ENCODE measurements around the gene MDFI. TPM values are rescaled to one million over a fixed set of nuclear protein-coding genes. Genes with fewer than 3 reads are reported as not detected.

The MDFI gene
- total RNA-seq, 2 donors from 2014 or later, result 4.9 to 6.7 TPM

DNA sequence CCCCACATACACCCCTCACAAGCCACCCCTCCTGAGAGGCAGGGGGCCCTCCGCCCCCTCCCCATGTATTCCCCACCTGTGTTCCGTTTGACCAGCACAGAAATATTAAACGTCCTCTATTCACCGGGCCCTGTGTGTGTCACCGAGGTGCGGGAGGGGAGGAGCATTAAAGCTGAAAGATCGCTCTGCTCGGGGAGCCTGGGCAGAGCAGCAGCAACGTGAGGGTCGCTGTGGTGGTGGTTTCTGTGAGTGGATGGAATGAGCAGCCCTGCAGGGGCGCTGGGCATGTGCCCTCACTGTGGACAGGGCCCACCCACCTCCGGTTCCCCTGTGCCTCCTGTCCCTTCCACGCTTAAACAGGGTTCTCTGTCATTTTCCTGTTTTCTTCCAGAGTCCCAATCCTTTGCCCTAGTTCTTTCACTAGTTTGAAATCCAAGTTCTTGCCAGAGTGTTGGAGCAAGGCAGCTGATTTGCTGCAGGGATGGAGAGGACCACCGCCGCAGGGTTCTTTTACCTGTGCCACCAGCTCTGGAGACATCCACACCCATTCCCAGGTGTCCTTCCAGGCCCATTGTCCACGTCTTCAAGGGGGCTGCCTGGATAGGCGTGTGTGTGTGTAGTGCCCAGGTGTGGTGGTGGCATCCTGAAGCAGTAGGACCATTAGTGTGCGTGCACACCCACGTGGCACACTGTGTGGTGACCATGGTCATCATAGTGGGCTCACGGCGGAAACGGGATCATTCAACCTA lies 37.6 kb upstream of the MDFI start:
- WGBS, 2 donors, result 86 to 91% methylated on average over 17 to 22 of the region's 22 CpGs
- Histone ChIP-seq H3K27ac (no peak overlapping the region), H3K4me1 (peaks cover 9% of the 10 kb centered on the region), H3K36me3 (replicated peaks in 1 of 2; ENCODE audit: insufficient read depth in 1 of 2, low read depth in 2 of 2) (peaks cover 0 to 4% of the 10 kb centered on the region in 2 donors), H3K4me3 (no peak overlapping the region), H3K27me3 (no peaks in the 10 kb centered on the region), H3K9me3 (no peaks in the 10 kb centered on the region)
- no peak for TF ChIP-seq POLR2A (IDR thresholded peaks at IDR 0.05)
- DNase-seq, result no peak
- intact Hi-C loops (cut with DNase I), result loop anchor here (5.0 kb wide), 1 partner anchor 77 kb away; no protein-coding TSS in a partner anchor
- no peak for ATAC-seq

GRCh38 chr6:41601248-41601549 lies 37.1 kb upstream of the MDFI start:
- peaks cover 9% of the 10 kb centered on the region for H3K4me1 ChIP-seq
- ATAC-seq (no peak), DNase-seq (no peak)
- H3K27me3 ChIP-seq, result no peaks in the 10 kb centered on the region
- intact Hi-C loops (cut with DNase I), result loop anchor here (5.0 kb wide), 1 partner anchor 76 kb away; no protein-coding TSS in a partner anchor
- no peak overlapping the region for H3K4me3 ChIP-seq
- H3K9me3 ChIP-seq, result no peaks in the 10 kb centered on the region
- peaks cover 0 to 4% of the 10 kb centered on the region in 2 donors for H3K36me3 ChIP-seq (replicated peaks in 1 of 2; ENCODE audit: insufficient read depth in 1 of 2, low read depth in 2 of 2)
- no peak overlapping the region for H3K27ac ChIP-seq
- TF ChIP-seq, protein P1, sequence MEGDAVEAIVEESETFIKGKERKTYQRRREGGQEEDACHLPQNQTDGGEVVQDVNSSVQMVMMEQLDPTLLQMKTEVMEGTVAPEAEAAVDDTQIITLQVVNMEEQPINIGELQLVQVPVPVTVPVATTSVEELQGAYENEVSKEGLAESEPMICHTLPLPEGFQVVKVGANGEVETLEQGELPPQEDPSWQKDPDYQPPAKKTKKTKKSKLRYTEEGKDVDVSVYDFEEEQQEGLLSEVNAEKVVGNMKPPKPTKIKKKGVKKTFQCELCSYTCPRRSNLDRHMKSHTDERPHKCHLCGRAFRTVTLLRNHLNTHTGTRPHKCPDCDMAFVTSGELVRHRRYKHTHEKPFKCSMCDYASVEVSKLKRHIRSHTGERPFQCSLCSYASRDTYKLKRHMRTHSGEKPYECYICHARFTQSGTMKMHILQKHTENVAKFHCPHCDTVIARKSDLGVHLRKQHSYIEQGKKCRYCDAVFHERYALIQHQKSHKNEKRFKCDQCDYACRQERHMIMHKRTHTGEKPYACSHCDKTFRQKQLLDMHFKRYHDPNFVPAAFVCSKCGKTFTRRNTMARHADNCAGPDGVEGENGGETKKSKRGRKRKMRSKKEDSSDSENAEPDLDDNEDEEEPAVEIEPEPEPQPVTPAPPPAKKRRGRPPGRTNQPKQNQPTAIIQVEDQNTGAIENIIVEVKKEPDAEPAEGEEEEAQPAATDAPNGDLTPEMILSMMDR (IDR thresholded peaks at IDR 0.05), result no peak
- no peak for TF ChIP-seq POLR2A (IDR thresholded peaks at IDR 0.05)
- 91 to 97% methylated on average over 6 of the region's 6 CpGs for WGBS, 2 donors

- TF ChIP-seq POLR2A (IDR thresholded peaks at IDR 0.05), result no peak
- H3K36me3 ChIP-seq (replicated peaks in 1 of 2; ENCODE audit: insufficient read depth in 1 of 2, low read depth in 2 of 2), result no peaks in the 10 kb centered on the region
- DNase-seq, result no peak
- no peak for ATAC-seq
- intact Hi-C loops (cut with DNase I), result loop anchor here (5.0 kb wide), 1 partner anchor 75 kb away; no protein-coding TSS in a partner anchor
- 70 to 76% methylated on average over 4 of the region's 4 CpGs for WGBS, 2 donors
- H3K4me1 ChIP-seq, result peaks cover 9% of the 10 kb centered on the region
- H3K9me3 ChIP-seq, result no peaks in the 10 kb centered on the region
- H3K27me3 ChIP-seq, result no peaks in the 10 kb centered on the region
- no peak overlapping the region for H3K27ac ChIP-seq
- no peak overlapping the region for H3K4me3 ChIP-seq
Observed at GRCh38 chr6:41602422-41602743, 35.9 kb upstream of the MDFI start.

GRCh38 chr6:41602864-41603608 lies 35.2 kb upstream of the MDFI start:
- DNase-seq, result peak; percentile 81 to 86 (median 83)
- Histone ChIP-seq H3K27ac (peak overlapping the region in 1 of 4 donors; percentile 60), H3K4me1 (peaks cover 9% of the 10 kb centered on the region), H3K9me3 (no peaks in the 10 kb centered on the region), H3K27me3 (no peaks in the 10 kb centered on the region), H3K36me3 (replicated peaks in 1 of 2; ENCODE audit: insufficient read depth in 1 of 2, low read depth in 2 of 2) (no peaks in the 10 kb centered on the region), H3K4me3 (no peak overlapping the region)
- intact Hi-C loops (cut with DNase I), result loop anchor here (5.0 kb wide), 1 partner anchor 74 kb away; no protein-coding TSS in a partner anchor
- ATAC-seq, result peak; percentile 83
- WGBS, 2 donors, result 4 to 5% methylated on average over 20 of the region's 20 CpGs
- TF ChIP-seq, protein P1 (IDR thresholded peaks at IDR 0.05), result peak; percentile 80 to 93 (median 87)
- peak in 1 of 3 donors; percentile 15 for TF ChIP-seq POLR2A (IDR thresholded peaks at IDR 0.05)

- DNase-seq (no peak), ATAC-seq (no peak)
- H3K4me3 ChIP-seq, result no peak overlapping the region
- H3K27me3 ChIP-seq, result no peaks in the 10 kb centered on the region
- WGBS, 2 donors, result 17 to 66% methylated on average over 1 to 5 of the region's 5 CpGs
- TF ChIP-seq, protein P1 (IDR thresholded peaks at IDR 0.05), result no peak
- no peak for TF ChIP-seq POLR2A (IDR thresholded peaks at IDR 0.05)
- H3K4me1 ChIP-seq, result peaks cover 9% of the 10 kb centered on the region
- no peak overlapping the region for H3K27ac ChIP-seq
- H3K9me3 ChIP-seq, result no peaks in the 10 kb centered on the region
- no peaks in the 10 kb centered on the region for H3K36me3 ChIP-seq (replicated peaks in 1 of 2; ENCODE audit: insufficient read depth in 1 of 2, low read depth in 2 of 2)
- intact Hi-C loops (cut with DNase I), result loop anchor here (5.0 kb wide), 1 partner anchor 73 kb away; no protein-coding TSS in a partner anchor
Observed at GRCh38 chr6:41604006-41604405, 34.3 kb upstream of the MDFI start.

Measured in body of pancreas (tissue), 4 donors.